GM12878 (cell line): ENCODE results near the gene PTCD3. TPM values are rescaled to one million over a fixed set of nuclear protein-coding genes. Genes with fewer than 3 reads are reported as not detected.

ENCODE experiments used
- ATF2 ChIP-seq: IDR thresholded peaks from 2 replicates; pipeline ENCODE4 v1.6.1; 2012; ENCODE audit warnings: low read length, inconsistent platforms
- CEBPZ ChIP-seq: fragments of 150-350 bp; IDR thresholded peaks from 2 replicates; pipeline ENCODE4 v1.6.1; 2016; ENCODE audit warnings: low read depth, low read length
- HCFC1 ChIP-seq: fragments of 150-350 bp; IDR thresholded peaks from 2 replicates; pipeline ENCODE4 v1.6.1; 2014; ENCODE audit warnings: low read length
- SUZ12 ChIP-seq: fragments of 200-600 bp; sonication (generic); IDR thresholded peaks from one replicate; pipeline ENCODE4 v1.6.1; 2018; ENCODE audit warnings: antibody characterized with exemption, mild to moderate bottlenecking; ENCODE audit not compliant: unreplicated experiment
- WRNIP1 ChIP-seq: IDR thresholded peaks from 2 replicates; pipeline ENCODE4 v1.6.1; 2011; ENCODE audit warnings: low read depth, low read length, improper control_type of control experiment, borderline replicate concordance
- ZNF687 ChIP-seq: fragments of 450-650 bp; IDR thresholded peaks from 2 replicates; pipeline ENCODE4 v1.6.1; 2017; ENCODE audit warnings: mild to moderate bottlenecking, moderate library complexity
- polyA plus RNA-seq, 11 experiments: library from polyadenylated mRNA; depleted of rRNA in 4 of 11; unstranded in 6 of 11; stranded (reverse) in 5 of 11; fragments of >200 nt; fragmentation: Nextera tagmentation in 4 of 11; fragmentation: Illumina TruSeq in 1 of 11; extraction: Ambion mirVana in 4 of 11; extraction: Trizol in 1 of 11; gene quantifications; 1 replicate in 1 of 11; 2 replicates in 10 of 11; pipeline versions ENCODE4 v1.2.1 to v1.2.3, GENCODE V29; 2011 to 2016; ENCODE audit warnings: inconsistent platforms in 2 of 11, missing spikeins in 2 of 11, low read depth in 1 of 11
- total RNA-seq, 4 experiments: library from RNA; depleted of rRNA in 3 of 4; stranded (reverse); fragments of >200 nt in 3 of 4; fragmentation: Illumina TruSeq in 1 of 4; extraction: Trizol in 1 of 4; gene quantifications; 2 replicates each; pipeline versions ENCODE4 v1.2.1 to v1.2.3, GENCODE V29; 2013 to 2021

The PTCD3 gene
- total and polyA plus RNA-seq, 10 of the 15 experiments (the other 5 are each of a cell fraction or from before 2014, with no cell fraction given), result 44.7 to 177 (median 127) TPM

- no peak for TF ChIP-seq HCFC1
- no peak for TF ChIP-seq WRNIP1
- no peak for TF ChIP-seq SUZ12
- TF ChIP-seq CEBPZ, result no peak
- no peak for TF ChIP-seq ZNF687
- no peak for TF ChIP-seq ATF2
These were observed 31.2 kb upstream of the PTCD3 start (continued) for GRCh38 chr2:86074811-86075210.
